Adrenal gland (tissue), 19 donors: ENCODE results near the gene NUP42. TPM values are rescaled to one million over a fixed set of nuclear protein-coding genes. Genes with fewer than 3 reads are reported as not detected.

Experiments
- DNase-seq, 7 donors: peaks; one replicate each; pipeline ENCODE4 v3.0.0-alpha.2; 2019 to 2020
- H3K27ac ChIP-seq, 5 donors: fragments of 200-600 bp; sonication (generic) in 4 of 5; 1 replicate in 3 of 5; 2 replicates in 2 of 5; pipeline versions ENCODE4 v1.5.1 to v1.8.0; 2016 to 2020; ENCODE audit warnings: mild to moderate bottlenecking in 1 of 5
- H3K27me3 ChIP-seq: fragments of 200-600 bp; 2 replicates; pipeline ENCODE4 v1.8.0; 2021
- H3K36me3 ChIP-seq, 2 donors: fragments of 200-600 bp; replicated peaks in 1 of 2; 1 replicate in 1 of 2; 2 replicates in 1 of 2; pipeline versions ENCODE4 v1.5.1 to v1.8.0; 2018 to 2022
- H3K4me1 ChIP-seq, 2 donors: fragments of 200-600 bp; replicated peaks in 1 of 2; 1 replicate in 1 of 2; 2 replicates in 1 of 2; pipeline versions ENCODE4 v1.5.1 to v1.8.0; 2018 to 2021
- H3K4me3 ChIP-seq, 4 donors: fragments of 200-600 bp; sonication (generic) in 3 of 4; one replicate each; pipeline ENCODE4 v1.5.1; 2016 to 2018
- H3K9me3 ChIP-seq, 3 donors: fragments of 200-600 bp; sonication (generic) in 1 of 3; replicated peaks in 1 of 3; 1 replicate in 2 of 3; 2 replicates in 1 of 3; pipeline versions ENCODE4 v1.5.1 to v1.8.0; 2016 to 2021
- POLR2A ChIP-seq, 2 donors: fragments of 450-650 bp; IDR thresholded peaks; one replicate each; pipeline ENCODE4 v1.6.1; 2017; ENCODE audit warnings: antibody characterized with exemption in 2 of 2, mild to moderate bottlenecking in 2 of 2, moderate library complexity in 1 of 2
- WGBS, 4 donors: extraction: QIAGEN DNeasy Blood & Tissue Kit in 2 of 4; methylation state at CpG; one replicate each; pipeline versions ENCODE4 v1.1.5 to v1.1.7; 2013 to 2017; 5-methylcytosine and 5-hydroxymethylcytosine counted together
- intact Hi-C, 2 donors: fragments of 100-400 bp; cut with DNase I; formaldehyde crosslinking; loops; one replicate each; pipeline versions ENCODE4 v1.14.1 to v1.15.0; 2022 to 2023
- long read RNA-seq, 10 donors: library from polyadenylated mRNA in 3 of 10; unstranded in 2 of 10; stranded (forward) in 1 of 10; transcript quantifications; one replicate each; pipeline ENCODE4 v2.0.0 and lab custom pipeline, GENCODE V29; 2021 to 2026
- polyA plus RNA-seq, 3 donors: library from polyadenylated mRNA; stranded (reverse); fragments of 200-250 nt in 2 of 3; fragments of 350-450 nt in 1 of 3; fragmentation: Illumina TruSeq in 1 of 3; extraction: RNeasy Lipid Tissue Mini Kit (QIAGEN cat#74804) in 1 of 3; gene quantifications; one replicate each; pipeline ENCODE4 v1.2.3, GENCODE V29; 2013 to 2014
- total RNA-seq, 9 donors: library from RNA; depleted of rRNA in 4 of 9; stranded (reverse); fragments of >200 nt in 4 of 9; fragments of 120-200 nt in 1 of 9; fragmentation: NEBNext Ultra II Directional in 1 of 9; extraction: Animal tissue kit (Norgen Biotek cat#: 25700) in 1 of 9; gene quantifications; one replicate each; pipeline versions ENCODE4 v1.1.0 to v1.2.4, GENCODE V29; 2013 to 2023
- TF ChIP-seq, protein P1 (sequence below), 6 experiments: fragments of 450-650 bp in 4 of 6; fragments of 200-600 bp in 2 of 6; sonication (generic) in 1 of 6; IDR thresholded peaks; 1 replicate in 5 of 6; 2 replicates in 1 of 6; pipeline versions ENCODE4 v1.5.1 to v1.8.0; 2016 to 2021; ENCODE audit warnings: antibody characterized with exemption in 6 of 6, mild to moderate bottlenecking in 2 of 6, moderate library complexity in 1 of 6
- donor health status: healthy with polysubstance abuse.
- donor health status: Bipolar disorder and iron deficiency.
- donor health status: DM: yes; HTN: yes; CAD: no.
- donor health status: DM: no; HTN: no; CAD: no.
- donor health status: DM: no; HTN: no; CAD: no.
- donor health status: DM: yes; HTN: yes; CAD: no.

NUP42 gene, protein sequence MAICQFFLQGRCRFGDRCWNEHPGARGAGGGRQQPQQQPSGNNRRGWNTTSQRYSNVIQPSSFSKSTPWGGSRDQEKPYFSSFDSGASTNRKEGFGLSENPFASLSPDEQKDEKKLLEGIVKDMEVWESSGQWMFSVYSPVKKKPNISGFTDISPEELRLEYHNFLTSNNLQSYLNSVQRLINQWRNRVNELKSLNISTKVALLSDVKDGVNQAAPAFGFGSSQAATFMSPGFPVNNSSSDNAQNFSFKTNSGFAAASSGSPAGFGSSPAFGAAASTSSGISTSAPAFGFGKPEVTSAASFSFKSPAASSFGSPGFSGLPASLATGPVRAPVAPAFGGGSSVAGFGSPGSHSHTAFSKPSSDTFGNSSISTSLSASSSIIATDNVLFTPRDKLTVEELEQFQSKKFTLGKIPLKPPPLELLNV
- total RNA-seq (10 to 100 TPM; 20.6 to 56.2 (median 32.6) TPM), polyA plus RNA-seq (10 to 100 TPM; 31.1 to 38.9 (median 37.9) TPM)
- long read RNA-seq, donor 1, partial matches to known transcripts, result 0 of 5 reads
- long read RNA-seq, donor 1, other reads (novel, unspliced or antisense), result 0 of 5 reads
- long read RNA-seq, donor 2, partial matches to known transcripts, result 0 of 7 reads
- long read RNA-seq, donor 2, other reads (novel, unspliced or antisense), result 0 of 7 reads
- long read RNA-seq, donor 3, partial matches to known transcripts, result 0 of 3 reads
- long read RNA-seq, donor 3, other reads (novel, unspliced or antisense), result 0 of 3 reads
- long read RNA-seq, donor 4, transcript NUPL2-201 (7 exons, 1,795 nt), result major isoform, 13 of 20 reads
- long read RNA-seq, donor 4, partial matches to known transcripts, result 1 of 20 reads
- long read RNA-seq, donor 4, other reads (novel, unspliced or antisense), result 4 of 20 reads
- long read RNA-seq, donor 5, transcript NUPL2-201 (7 exons, 1,795 nt), result major isoform, 15 of 27 reads
- long read RNA-seq, donor 5, partial matches to known transcripts, result 1 of 27 reads
- long read RNA-seq, donor 5, other reads (novel, unspliced or antisense), result 3 of 27 reads
- long read RNA-seq, donor 6, transcript NUPL2-201 (7 exons, 1,795 nt), result major isoform, 9 of 15 reads
- long read RNA-seq, donor 6, partial matches to known transcripts, result 2 of 15 reads
- long read RNA-seq, donor 6, other reads (novel, unspliced or antisense), result 3 of 15 reads
- long read RNA-seq, donor 7, partial matches to known transcripts, result 0 of 7 reads
- long read RNA-seq, donor 7, other reads (novel, unspliced or antisense), result 0 of 7 reads
- long read RNA-seq, donor 8, transcript NUPL2-201 (7 exons, 1,795 nt), result major isoform, 10 of 11 reads
- long read RNA-seq, donor 8, partial matches to known transcripts, result 0 of 11 reads
- long read RNA-seq, donor 8, other reads (novel, unspliced or antisense), result 0 of 11 reads
- long read RNA-seq, donor 9, transcript NUPL2-211 (3 exons, 739 nt), result major isoform, 6 of 12 reads
- long read RNA-seq, donor 9, partial matches to known transcripts, result 0 of 12 reads
- long read RNA-seq, donor 9, other reads (novel, unspliced or antisense), result 0 of 12 reads
- long read RNA-seq, donor 10, partial matches to known transcripts, result 0 of 8 reads
- long read RNA-seq, donor 10, other reads (novel, unspliced or antisense), result 0 of 8 reads

DNA sequence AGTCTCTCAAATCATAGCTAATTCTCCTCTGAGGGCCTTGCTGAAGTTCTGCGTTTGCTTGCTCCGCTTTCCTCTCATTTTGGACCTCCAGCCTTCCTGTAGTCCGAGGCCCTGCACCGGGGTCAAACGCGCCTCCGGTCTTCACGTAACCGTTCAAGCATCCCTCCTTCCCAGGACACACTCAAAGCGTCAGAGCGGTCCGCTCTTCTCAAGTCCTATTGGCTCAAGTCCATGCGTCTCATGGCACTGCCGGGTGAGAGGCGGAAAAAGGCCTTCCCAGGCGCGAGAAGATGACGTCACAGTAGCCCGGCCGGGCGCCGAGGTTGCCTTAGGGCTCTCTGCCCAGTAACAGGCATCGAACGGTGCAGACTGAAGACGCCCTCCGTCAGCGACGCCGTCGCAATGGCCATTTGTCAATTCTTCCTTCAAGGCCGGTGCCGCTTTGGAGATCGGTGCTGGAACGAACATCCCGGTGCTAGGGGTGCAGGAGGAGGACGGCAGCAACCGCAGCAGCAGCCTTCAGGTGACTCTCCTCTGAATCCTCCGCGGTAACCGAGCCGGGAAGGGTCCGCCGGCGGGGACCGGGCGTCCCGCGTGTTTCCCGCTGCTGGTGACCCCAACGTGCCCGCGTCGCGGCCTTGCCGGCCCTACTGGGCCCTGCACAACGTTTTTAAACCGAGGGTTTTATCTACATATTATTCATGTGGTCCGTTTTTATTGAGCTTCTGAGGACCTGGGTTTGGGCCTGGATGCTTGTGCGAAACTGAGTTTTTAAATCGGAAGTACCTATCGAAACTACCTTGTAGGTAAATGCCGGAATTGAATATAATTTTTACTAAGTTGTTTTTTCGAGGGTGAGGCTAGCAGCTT lies at the start of gene NUP42:
Gene NUP42, plus strand, starts transcription at position 365 of the 870 bp plus-strand sequence. Its CDS starts 38 bp downstream, at position 403.
- WGBS, 4 donors, result 0 to 1% (median 0%) methylated on average over 31 to 63 of the region's 63 CpGs
- H3K4me3 ChIP-seq, result peak within 1 kb of the TSS in 3 of 4 donors; percentile 63 to 77 (median 64)

DNA sequence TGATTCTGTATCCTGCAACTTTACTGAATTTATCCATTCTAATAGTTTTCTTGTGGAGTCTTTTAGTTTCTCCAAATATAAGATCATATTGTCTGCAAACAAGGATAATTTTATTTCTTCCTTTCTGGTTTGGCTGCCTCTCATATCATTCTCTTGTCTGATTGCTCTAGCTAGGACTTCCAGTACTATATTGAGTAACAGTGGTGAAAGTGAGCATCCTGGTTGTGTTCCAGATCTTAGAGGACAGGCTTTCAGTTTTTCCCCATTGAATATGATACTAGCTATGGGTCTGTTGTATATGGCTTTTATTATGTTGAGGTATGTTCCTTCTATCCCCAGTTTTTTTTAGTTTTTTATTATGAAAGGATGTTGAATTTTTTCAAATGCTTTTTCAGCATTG lies 48.1 kb upstream of the NUP42 start:
- peaks cover 7 to 9% of the 10 kb centered on the region in 2 donors for H3K4me1 ChIP-seq
- no peaks in the 10 kb centered on the region for H3K36me3 ChIP-seq
- no peaks in the 10 kb centered on the region for H3K9me3 ChIP-seq
- intact Hi-C loops, result no loop called here
- H3K27me3 ChIP-seq, result no peaks in the 10 kb centered on the region
- H3K4me3 ChIP-seq, result no peak overlapping the region
- DNase-seq, result no peak
- H3K27ac ChIP-seq, result no peak overlapping the region
- TF ChIP-seq POLR2A (IDR thresholded peaks at IDR 0.05), result no peak

More for the DNA sequence above, at the start of gene NUP42:
- intact Hi-C loops, result loop anchor here (5.0 to 10.0 kb wide), 2 partner anchors 75 to 77 kb away; partner anchors contain the start of gene KLHL7 (in 2 of the 2)
- H3K4me1 ChIP-seq, result peaks cover 12 to 38% of the 10 kb centered on the region in 2 donors
- H3K9me3 ChIP-seq, result no peaks in the 10 kb centered on the region
- H3K27me3 ChIP-seq, result no peaks in the 10 kb centered on the region
- peak within 1 kb of the TSS; percentile 90 to 98 (median 94) for H3K27ac ChIP-seq
- DNase-seq, result peak; percentile 94 to 99 (median 98)
- H3K36me3 ChIP-seq, result peaks cover 0 to 7% of the 10 kb centered on the region in 2 donors
- peak; percentile 52 to 85 for TF ChIP-seq POLR2A (IDR thresholded peaks at IDR 0.05)
- TF ChIP-seq, protein P1, sequence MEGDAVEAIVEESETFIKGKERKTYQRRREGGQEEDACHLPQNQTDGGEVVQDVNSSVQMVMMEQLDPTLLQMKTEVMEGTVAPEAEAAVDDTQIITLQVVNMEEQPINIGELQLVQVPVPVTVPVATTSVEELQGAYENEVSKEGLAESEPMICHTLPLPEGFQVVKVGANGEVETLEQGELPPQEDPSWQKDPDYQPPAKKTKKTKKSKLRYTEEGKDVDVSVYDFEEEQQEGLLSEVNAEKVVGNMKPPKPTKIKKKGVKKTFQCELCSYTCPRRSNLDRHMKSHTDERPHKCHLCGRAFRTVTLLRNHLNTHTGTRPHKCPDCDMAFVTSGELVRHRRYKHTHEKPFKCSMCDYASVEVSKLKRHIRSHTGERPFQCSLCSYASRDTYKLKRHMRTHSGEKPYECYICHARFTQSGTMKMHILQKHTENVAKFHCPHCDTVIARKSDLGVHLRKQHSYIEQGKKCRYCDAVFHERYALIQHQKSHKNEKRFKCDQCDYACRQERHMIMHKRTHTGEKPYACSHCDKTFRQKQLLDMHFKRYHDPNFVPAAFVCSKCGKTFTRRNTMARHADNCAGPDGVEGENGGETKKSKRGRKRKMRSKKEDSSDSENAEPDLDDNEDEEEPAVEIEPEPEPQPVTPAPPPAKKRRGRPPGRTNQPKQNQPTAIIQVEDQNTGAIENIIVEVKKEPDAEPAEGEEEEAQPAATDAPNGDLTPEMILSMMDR (IDR thresholded peaks at IDR 0.05), result peak in 1 of 6 experiments; percentile 2

DNA sequence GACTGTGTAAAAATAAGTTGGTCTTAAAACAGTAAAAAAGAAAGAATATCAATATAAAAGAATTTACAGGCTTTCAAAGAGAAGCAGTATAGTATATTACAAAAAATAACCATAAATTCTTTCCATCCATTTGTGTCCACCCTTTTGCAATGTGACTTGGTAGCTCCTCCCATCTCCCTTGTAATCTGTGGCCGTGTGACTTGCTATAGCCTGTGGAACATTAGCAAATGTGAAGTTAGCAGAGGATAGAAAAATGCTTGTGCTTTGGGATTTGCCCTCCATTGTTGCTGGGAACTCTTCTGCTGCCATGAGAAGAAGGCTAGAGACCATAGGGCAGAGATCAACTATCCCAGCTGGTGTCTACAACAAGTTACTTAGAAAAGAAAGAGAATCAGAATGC lies 46.1 kb upstream of the NUP42 start:
- 76 to 91% (median 86%) methylated on average over 1 of the region's 1 CpG for WGBS, 4 donors
- H3K4me1 ChIP-seq, result no peaks in the 10 kb centered on the region
- intact Hi-C loops, result no loop called here
- H3K9me3 ChIP-seq, result no peaks in the 10 kb centered on the region
- no peaks in the 10 kb centered on the region for H3K36me3 ChIP-seq
- H3K27me3 ChIP-seq, result no peaks in the 10 kb centered on the region
- H3K27ac ChIP-seq, result no peak overlapping the region
- H3K4me3 ChIP-seq, result no peak overlapping the region
- no peak for DNase-seq
- TF ChIP-seq, protein P1 (IDR thresholded peaks at IDR 0.05), result no peak
- no peak for TF ChIP-seq POLR2A (IDR thresholded peaks at IDR 0.05)
